ENCODE results near the gene PMF1.
A peak's percentile ranks its signal among the peaks of the same experiment; 100 is the strongest.

The PMF1 gene

DNA sequence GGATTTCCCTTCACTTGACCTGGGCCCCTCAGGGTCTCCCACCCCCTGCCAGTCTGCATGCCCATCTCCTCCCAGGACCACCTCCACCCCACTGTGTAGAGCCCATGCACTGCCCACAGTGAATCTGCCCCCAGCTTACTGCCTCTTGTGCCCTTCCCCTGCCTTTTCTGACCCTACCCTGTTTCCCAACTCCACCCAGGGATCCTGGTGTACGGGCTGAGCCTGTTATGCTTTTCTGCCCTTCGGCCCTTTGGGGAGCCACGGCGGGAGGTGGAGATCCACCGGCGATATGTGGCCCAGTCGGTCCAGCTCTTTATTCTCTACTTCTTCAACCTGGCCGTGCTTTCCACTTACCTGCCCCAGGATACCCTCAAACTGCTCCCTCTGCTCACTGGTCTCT lies 73.3 kb downstream of the PMF1 start:
- H3K9me3 Mint-ChIP-seq, result no peaks in the 10 kb centered on the region
- H3K36me3 Mint-ChIP-seq (ENCODE audit: low read depth), result peaks cover 5% of the 10 kb centered on the region
- no peaks in the 10 kb centered on the region for H3K27me3 Mint-ChIP-seq (ENCODE audit: low read depth)
- H3K4me1 Mint-ChIP-seq, result peaks cover 22% of the 10 kb centered on the region
- peak overlapping the region in 2 of 3 experiments; percentile 19 to 39 for H3K4me3 Mint-ChIP-seq
- TF ChIP-seq, protein P1, sequence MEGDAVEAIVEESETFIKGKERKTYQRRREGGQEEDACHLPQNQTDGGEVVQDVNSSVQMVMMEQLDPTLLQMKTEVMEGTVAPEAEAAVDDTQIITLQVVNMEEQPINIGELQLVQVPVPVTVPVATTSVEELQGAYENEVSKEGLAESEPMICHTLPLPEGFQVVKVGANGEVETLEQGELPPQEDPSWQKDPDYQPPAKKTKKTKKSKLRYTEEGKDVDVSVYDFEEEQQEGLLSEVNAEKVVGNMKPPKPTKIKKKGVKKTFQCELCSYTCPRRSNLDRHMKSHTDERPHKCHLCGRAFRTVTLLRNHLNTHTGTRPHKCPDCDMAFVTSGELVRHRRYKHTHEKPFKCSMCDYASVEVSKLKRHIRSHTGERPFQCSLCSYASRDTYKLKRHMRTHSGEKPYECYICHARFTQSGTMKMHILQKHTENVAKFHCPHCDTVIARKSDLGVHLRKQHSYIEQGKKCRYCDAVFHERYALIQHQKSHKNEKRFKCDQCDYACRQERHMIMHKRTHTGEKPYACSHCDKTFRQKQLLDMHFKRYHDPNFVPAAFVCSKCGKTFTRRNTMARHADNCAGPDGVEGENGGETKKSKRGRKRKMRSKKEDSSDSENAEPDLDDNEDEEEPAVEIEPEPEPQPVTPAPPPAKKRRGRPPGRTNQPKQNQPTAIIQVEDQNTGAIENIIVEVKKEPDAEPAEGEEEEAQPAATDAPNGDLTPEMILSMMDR (IDR thresholded peaks at IDR 0.05; ENCODE audit: unreplicated experiment in 3 of 3), result no peak
- no peak overlapping the region for H3K27ac Mint-ChIP-seq

All from nephron (organoid).